NCI-H2081 (cell line): ENCODE results near the gene PLEKHM3.
"Not testable (repeated sequence)": the region's sequence is repeated elsewhere in the genome, so short reads cannot be mapped to it uniquely, and the experiment has no call there.

Source experiments
- DNase-seq, 2 experiments: peaks; one replicate each; lab custom pipeline; 2025; lab: John Stamatoyannopoulos, UW

The PLEKHM3 gene

GRCh38 chr2:207921606-207922005, 103.7 kb downstream of the PLEKHM3 start:
- DNase-seq: no peak

- no peak for DNase-seq
Measured at GRCh38 chr2:207920721-207921120, 104.6 kb downstream of the PLEKHM3 start.

- no peak for DNase-seq
Measured at GRCh38 chr2:207920321-207920720, 105.0 kb downstream of the PLEKHM3 start.

GRCh38 chr2:207919164-207919919, 106.0 kb downstream of the PLEKHM3 start:
- no peak for DNase-seq

GRCh38 chr2:207914716-207915115, 110.6 kb downstream of the PLEKHM3 start:
- no peak for DNase-seq

DNA sequence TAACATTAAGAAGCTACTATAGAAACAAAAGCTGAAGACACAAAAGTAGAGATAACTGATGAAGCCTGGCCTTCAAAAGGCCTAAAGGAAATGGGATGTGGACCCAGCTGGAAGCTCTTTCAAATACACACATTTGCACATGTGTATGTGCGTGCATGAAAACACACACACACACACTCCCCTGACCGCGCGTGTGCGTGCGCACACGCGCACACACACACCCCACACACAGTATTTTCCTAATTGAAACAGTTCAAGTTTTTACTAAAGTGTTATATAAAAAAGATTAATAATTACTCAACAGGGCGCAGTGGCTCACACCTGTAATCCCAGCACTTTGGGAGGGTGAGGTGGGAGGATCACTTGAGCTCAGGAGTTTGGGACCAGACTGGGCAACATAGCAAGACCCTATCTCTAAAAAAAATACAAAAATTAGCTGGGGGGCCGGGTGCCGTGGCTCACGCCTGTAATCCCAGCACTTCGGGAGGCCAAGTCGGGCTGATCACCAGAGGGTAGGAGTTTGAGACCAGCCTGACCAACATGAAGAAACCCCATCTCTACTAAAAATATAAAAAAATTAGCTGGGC, 111.5 kb downstream of the PLEKHM3 start:
- DNase-seq: no peak

GRCh38 chr2:207911856-207912255, 113.5 kb downstream of the PLEKHM3 start:
- DNase-seq: no peak

DNA sequence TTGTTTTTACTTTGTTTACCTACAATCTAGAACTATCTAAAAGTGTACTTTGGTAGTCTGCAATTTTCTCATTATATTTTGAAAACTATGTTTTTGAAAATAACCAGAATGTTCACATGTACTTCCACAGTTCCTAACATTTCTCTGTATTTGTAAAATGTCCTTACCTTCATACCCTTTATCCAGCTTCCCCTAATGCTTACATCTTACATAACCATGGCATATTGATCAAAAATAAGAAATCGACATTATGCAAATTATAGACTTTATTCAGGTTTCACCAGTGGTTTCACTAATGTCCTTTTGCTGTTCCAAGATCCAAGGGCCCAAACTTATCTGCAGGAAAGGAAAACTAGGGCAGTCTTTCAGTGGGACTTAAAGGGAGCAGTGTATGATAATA, 114.1 kb downstream of the PLEKHM3 start:
- no peak for DNase-seq

- not testable (repeated sequence) for DNase-seq
Measured at GRCh38 chr2:207906495-207906894, 118.8 kb downstream of the PLEKHM3 start.

- no peak for DNase-seq
Measured at GRCh38 chr2:207905546-207905945, 119.8 kb downstream of the PLEKHM3 start.

DNA sequence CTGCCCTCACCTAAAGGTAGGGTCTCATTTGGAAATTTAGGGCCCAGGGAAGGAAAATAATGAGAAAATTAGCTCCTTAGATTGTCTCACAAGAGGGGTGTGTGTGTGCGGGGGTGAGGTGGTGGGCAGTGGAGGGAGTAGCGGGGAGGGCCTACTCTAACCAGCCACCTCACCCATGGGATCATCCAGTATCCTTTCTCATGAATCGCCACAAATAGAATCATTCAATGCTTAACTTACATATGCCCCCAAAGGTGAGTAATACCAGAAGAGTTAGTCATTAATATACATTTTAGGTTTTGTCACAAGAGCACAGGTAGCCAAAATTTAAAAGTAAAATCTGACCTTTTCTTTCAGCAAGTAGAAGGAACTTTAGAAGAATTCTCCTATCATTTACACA, 122.1 kb downstream of the PLEKHM3 start:
- DNase-seq: no peak

DNA sequence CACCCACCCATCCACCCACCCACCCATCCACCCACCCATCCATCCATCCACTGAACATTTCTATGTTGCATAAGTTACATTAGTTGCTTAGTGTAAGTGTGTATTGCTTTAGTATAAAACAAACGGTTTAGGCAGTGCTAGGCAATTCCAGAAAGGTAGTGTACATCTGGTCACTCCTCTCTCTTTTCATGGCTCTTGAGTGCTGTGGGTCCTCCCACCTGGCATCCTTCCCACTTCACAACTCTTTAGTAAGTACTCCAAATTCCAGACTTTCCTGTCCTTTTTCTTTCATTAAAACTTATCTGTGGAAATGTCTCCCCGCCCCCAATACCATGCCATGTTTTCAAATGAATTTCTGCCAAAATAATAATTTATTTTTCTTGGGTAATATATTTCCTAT, 122.5 kb downstream of the PLEKHM3 start:
- DNase-seq: no peak

- DNase-seq: no peak
Measured at GRCh38 chr2:207901829-207902228, 123.5 kb downstream of the PLEKHM3 start.

DNA sequence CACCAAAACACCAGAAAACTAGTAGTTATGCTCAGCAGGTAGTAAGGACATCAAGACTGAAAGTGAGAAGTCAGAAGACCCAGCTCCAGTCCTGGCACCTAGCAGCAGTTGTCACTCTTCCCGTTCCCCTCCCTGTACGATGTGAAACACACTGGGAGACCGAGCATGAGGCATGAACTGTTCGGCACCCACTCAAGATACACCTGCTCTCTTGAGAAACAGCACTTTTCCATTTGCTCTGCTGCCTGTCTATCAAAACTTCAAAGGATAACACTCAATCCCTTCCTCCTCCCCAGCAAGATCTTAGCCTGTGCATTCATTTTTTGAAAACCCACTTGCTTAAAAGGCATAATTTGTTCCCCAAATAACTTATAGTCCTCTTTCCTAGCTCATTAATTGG, 123.9 kb downstream of the PLEKHM3 start:
- DNase-seq: no peak

DNA sequence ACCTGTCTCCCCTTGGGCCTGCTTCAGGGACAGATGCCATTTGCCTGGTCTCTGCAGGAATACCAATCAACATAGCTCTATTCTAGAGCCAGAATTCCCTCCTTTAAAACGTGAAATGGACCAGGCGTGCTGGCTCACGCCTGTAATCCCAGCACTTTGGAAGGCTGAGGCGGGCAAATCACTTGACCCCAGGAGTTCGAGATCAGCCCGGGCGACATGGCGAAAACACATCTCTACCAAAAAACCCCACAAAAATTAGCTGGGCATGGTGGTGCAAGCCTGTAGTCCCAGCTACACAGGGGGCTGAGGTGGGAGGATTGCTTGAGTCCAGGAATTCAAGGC, 127.0 kb downstream of the PLEKHM3 start:
- DNase-seq: no peak

DNA sequence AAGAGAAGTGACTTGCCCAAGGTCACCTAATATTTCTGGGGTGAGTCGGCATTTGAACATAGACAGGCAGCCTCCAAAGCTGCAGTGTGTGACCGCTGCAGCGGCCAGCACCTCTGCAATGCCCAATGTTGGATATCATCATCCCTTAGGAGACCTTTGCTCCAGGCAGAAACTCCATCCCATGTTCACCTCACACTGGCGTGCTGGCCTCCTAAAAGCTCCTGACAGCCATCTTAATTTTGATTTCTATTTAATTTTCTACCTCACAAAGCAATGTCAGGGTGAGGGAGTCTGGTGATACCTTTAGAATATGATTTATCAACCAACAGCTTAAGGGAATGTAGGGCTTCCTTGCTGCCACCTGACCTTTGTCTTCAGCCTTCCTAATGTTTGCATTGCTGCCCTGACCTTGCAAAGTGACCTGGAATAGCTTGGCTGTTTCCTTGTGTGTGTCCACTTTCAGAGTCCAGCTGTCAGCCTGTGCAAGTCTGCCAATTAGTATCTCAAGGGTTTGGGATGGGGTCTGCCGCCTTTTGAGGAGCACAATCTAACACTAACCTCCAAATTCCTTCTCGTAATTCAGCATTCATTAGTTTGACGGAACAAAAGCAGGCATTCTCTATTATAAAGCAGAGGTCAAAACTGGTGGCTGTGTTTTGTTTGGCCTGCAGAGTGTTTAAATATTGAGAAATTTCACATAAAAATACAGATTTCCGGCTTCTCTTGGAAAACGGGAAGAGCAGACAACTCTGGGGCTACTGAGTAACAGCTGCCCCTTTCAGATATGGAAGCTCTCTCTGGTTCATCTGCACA, 127.6 kb downstream of the PLEKHM3 start:
- no peak for DNase-seq

DNA sequence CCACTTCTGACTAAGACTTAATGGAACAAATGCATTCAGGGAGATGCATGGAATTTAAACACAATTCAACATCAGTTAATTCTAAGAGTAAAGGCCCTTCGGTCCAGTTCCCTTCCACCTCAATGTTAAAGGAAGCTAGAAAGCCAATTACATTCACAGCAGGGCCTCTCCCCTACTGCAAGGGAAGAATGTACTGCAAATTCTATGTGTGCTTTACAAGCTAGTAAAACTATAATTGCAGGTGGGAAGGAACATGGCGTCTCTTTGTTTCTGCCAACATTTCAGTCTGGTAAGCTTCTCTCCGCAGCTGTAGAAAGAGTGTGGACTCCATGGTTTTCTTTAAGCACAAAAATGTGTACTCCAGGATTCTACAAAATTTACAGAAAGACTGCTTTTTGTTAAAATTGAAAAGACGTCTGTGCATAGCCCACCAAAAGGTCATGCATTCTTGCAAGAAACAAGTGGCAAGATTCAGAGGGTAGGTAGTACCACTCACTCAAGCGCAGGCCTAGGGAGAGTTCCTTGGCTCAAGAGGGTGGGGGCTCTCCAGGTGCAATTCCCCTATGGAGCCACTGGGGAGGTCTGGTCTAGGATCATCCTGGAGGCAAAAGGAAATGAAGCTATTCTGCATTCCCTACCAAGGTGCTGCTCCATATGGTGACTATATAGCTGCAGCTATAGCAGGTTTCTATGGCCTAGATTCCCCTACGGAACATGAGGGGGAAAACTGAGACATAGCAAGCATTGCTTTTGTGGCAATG, 128.6 kb downstream of the PLEKHM3 start:
- DNase-seq: peak; percentile 14 to 78

GRCh38 chr2:207895274-207895860, 130.0 kb downstream of the PLEKHM3 start:
- DNase-seq: no peak

DNA sequence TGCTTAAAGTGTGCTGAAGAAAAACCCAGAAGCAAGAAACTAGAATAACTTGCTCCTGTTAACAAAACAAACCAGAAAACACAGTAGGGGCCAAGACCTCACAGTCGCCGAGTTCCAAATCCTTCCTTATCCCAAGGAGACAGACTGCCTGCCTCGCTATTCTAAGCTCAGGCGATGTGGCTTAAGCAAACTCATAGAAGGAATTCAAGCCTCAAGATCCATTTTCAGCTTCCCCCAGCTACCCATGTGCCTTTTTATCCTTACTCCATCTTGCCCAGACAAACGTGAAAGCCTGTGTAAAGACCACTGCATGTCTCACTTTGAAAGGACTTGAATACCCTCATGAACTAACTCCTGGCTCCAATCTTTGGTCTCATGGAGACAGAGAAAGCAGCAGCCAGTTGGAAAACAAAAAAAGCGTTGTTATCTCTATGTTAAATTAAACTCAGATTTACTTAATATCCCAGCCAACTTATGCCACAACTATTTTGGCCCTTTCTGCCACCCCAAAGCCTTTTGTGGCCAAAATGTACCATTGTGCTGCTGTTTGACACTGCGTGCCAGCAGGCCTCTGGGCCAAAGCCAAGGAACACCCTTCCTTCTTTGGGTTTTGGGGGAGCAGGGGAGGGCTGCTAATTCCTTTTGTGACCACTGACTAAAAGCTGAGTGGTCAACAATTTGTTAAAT, 132.5 kb downstream of the PLEKHM3 start:
- no peak for DNase-seq

DNA sequence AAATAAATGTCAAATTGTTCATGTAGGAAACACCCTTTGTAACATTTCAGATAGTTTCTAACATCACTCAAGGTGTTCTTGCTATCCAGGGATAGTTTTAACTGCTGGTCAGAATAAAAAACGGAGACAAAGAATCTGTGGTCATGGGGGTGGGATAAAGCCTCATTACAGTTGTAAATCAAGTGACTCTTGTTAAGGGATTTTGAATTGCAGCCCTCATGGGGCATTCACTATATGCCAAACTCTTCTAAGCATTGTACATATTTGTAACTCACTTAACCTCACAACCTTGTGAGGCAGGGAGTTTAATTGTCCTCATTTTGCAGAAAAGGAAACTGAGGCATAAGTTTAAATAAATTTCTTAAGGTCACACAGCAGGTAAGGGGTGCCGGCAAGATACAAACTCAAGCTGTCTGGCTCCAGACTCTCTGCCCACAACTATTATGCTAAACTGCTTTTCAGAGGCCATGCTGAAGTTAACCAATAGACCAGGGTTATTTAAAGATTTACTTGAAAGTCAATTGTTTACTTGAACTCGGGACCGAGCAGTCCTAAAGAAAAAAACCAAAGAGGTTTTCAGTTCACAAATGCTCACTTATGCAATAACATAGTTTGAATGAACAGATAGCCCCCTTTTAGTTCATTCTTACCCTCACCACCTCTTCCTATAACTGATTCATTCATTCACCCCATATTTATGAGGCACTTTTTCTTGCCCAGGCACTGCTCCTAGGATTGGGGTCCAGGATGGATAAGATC, 134.1 kb downstream of the PLEKHM3 start:
- no peak for DNase-seq

- no peak for DNase-seq
Measured at GRCh38 chr2:207887500-207887899, 137.8 kb downstream of the PLEKHM3 start.
